ENCODE measurements around the gene EID3.

EID3 gene

DNA sequence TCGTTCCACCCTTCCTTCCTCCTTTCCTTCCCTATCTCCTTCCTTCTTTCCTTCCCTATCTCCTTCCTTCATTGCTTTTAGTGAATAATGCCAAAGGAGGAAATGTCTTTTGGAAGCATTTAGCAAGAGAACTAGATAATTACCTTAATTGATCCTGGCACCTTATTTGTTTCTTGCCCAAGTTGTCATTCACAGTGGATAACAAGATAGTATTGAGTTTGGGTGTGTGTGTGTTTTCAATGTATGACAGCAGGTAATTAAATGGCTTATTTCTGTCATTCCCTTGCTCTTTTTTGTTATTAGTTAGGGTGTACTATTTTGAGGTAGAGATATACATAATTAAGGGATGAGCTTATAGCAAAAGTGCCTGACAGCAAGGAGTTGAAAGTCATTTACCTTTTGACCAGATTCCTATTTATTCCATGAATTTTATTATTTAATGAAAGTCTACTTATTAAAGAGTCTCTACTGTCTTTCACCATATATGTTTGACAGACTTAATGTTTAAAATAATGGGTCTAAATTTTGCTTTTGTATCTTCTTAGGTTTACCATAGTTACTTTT is 30.2 kb downstream of the EID3 start:
- no peak for DNase-seq (ENCODE audit: extremely low read depth in 1 of 2, low read depth in 1 of 2)

- no peak for DNase-seq (ENCODE audit: extremely low read depth in 1 of 2, low read depth in 1 of 2)
Observed at GRCh38 chr12:104334581-104334980, 31.0 kb downstream of the EID3 start.

GRCh38 chr12:104336115-104336514 is 32.6 kb downstream of the EID3 start:
- DNase-seq (ENCODE audit: extremely low read depth in 1 of 2, low read depth in 1 of 2): no peak

DNA sequence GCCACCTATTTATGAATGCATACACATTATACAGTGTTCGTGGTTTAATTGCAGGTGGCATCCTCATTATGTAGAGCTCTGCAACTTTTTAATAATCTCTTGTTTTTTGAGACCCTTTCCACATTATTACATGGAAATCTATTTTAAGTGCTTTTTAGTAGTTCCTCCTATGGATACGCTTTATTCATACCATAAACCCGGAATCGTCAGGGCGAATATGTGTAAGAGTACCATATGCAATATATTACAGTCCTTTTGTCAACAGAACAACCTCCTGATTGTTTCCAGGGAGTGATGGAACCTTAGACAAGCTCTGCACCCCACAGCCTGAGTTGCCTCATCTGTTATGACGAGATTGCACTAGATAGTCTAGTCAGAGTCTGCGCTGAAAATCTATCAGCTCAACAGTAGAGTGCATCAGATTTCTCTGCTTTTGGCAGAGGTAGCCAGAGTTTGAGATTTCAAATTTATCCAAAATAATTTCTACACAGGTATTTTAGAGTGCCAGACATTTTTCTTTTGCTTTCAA is 33.6 kb downstream of the EID3 start:
- no peak for DNase-seq (ENCODE audit: extremely low read depth in 1 of 2, low read depth in 1 of 2)

GRCh38 chr12:104339663-104340062 is 36.1 kb downstream of the EID3 start:
- DNase-seq (ENCODE audit: extremely low read depth in 1 of 2, low read depth in 1 of 2): no peak

DNA sequence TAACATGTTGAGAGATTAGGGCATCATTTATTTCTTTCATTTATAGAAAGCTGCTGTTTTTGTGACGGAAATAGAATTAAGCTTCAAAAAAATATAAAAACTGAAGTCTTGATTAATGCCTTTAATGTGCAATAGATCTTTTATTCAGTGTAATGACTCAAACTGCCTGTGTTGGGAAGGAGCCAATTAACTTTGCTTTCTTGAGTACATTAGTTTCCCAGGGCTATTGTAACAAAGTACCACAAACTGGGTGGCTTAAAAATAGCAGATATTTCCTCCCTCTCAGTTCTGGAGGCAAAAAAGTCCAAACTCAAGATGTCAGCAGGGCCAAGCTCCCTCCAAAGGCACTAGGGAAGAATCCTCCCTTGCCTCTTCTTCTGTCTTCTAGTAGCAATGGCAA is 36.6 kb downstream of the EID3 start:
- DNase-seq (ENCODE audit: extremely low read depth in 1 of 2, low read depth in 1 of 2): no peak

DNA sequence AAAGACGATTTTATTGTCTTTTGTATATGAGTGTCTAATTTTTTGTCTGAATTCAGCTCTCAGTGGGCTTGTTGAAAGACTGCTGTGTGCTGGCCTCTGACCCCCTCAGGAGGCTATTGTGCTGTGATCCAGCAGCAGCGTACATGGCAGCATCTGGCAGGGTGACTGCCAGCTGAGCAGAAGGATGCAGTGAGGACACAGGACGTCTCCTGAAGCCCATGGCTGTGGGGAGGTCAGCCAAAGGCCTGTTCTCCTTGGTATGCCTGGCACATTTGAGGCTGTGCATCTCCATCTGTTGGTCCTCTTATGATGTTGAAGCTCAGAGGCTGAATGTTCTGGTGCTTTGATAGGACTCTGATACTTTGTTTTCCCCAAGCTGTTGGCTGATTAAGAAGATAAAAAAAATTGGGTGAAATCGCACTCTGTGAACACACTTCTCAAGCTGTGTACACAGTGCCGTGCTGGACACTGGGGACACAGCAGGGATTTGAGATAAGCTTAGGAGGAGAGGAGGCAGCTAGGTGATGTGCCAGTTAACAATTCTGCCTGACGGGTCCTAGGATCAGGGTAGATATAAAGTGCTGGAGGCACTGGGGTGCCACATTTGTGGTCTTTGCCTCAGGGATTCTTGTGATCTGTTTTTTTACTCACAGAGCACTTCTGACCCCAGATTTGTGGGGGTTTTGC is 37.5 kb downstream of the EID3 start:
- no peak for DNase-seq (ENCODE audit: extremely low read depth in 1 of 2, low read depth in 1 of 2)

GRCh38 chr12:104342147-104342546 is 38.6 kb downstream of the EID3 start:
- no peak for DNase-seq (ENCODE audit: extremely low read depth in 1 of 2, low read depth in 1 of 2)

DNA sequence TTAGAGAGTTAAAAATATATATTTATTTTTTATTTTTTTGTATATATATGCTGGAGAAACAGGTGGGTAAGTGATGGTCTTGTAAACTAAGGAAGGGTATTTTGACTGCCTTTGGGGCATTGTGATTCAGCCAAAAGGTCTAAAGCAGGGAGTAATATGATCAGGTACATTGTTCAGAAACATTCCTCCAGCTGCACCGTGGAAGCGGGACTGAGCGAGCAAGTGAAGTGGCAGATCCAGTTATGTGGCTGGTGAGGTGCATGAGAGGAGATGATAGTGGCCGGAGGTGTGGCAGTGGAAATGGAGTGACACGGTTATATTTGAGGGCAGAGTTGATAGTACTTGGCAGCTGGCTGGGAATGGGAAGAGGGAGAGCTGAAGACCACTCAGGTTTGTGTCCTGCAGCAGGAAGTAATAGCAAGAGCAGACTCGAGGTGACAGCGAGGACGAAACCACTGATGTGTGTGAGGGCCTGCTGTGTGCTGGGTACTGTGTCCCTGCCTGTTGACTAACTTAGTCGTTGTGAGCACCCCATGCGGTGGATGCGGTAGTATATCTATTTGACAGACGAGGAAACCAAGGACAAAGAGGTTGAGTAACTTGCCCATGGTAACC is 39.2 kb downstream of the EID3 start:
- DNase-seq (ENCODE audit: extremely low read depth in 1 of 2, low read depth in 1 of 2): no peak

DNA sequence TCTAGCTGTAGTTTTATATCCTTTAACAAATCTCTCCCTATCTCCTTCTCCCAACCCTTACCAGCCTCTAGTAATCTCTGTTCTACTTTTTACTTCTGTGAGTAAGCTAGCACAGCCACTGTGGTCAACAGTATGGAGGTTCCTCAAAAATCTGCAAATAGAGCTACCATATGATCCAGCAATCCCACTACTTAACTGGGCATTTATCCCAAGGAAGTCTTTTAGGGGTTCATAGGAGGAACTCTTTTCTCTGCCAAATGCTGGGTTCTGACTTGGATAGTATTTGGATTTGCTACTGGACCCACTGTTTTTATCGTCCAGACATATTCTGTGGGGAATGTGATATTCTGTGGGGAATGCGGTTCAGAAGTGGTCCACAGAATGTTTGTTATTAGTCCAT is 41.1 kb downstream of the EID3 start:
- no peak for DNase-seq (ENCODE audit: extremely low read depth in 1 of 2, low read depth in 1 of 2)

DNA sequence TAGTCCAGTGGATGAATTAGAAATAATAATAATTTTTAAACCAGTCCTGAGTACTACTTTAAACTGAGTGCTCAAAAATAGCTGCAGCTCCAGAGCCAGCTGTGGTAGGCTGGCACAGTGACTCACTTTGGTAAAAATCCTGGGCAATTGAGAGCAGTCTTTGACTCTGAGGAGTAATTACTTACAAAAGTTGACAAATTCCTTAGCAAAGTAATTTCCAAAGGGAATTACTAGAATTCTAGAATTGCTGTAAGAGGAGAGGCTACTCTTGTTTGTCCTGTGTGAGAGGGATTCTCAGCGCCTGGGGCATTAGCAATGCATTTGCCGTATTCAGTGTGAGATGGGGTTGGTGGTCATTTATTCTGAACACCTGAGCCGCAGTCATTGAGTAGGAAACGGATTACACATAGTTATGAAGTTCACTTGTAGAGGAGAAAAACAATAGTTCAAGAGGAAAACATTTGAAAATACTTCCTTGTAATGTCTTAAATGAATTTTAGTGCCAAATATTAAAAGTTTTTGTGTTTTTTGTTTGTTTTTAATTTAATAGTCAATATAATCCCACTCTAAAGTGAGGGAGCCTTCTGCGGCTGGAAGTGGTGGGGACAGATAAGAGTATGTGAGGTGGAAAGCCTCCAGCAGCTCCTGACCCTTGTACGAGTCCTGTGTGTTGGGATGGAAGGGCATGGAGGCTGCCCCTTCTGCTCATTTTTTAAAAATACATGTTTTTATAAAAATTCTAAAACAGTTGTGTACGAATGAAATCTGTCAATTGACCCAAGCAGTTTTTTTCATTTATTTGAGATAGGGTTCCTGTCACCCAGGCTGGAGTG is 41.9 kb downstream of the EID3 start:
- no peak for DNase-seq (ENCODE audit: extremely low read depth in 1 of 2, low read depth in 1 of 2)

DNA sequence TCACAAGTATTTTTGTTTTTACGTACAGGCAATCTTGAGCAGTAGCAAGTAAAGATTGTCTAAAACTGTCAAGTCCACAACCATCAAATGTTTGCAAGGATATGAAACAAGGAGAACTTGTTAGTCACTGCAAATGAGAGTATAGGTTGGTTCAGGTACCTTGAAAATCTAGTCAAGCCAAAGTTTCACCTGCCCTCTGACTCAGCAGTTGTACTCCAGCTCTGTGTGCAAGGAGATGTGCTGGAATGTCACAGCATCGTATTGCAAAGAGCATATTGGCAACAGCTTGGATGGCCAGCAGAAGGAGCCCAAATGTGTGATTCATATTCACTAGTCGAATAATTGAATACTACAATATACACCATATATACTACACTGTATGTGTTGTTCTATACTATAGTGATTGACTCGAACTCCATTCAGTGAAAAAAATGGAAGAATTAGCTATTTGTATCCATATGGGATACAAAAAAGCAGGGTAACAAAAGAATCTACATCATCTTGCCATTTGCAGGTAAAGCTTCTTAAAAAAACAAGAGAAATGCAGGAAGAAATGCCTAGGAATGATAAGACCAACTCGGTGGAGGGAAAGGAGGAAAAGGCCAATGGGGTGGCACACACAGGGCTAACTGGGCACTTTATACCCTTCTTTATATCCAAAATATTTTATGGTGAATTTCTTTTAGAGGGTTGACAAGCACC is 44.0 kb downstream of the EID3 start:
- DNase-seq (ENCODE audit: extremely low read depth in 1 of 2, low read depth in 1 of 2): no peak

GRCh38 chr12:104348283-104348993 is 44.9 kb downstream of the EID3 start:
- DNase-seq (ENCODE audit: extremely low read depth in 1 of 2, low read depth in 1 of 2): no peak

DNA sequence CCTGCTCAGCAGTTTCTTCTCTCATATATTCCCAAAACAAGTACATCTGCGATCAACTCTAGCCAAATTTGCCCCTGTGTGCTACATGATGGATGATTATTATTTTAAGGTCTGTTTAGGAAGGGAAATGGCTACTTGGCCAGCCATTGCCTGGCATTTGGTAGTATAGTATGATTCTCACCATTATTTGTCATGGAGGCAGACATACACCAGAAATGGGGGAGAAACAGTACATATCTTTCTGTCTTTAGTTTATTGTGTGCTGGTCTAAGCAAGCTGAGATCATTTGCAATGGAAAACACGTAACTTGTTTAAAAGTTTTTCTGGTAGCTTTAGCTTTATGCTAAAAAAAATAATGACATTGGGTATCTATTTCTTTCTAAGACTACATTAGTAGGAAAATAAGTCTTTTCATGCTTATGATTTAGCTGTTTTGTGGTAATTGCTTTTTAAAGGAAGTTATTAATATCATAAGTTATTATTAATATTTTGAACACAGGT is 45.5 kb downstream of the EID3 start:
- no peak for DNase-seq (ENCODE audit: extremely low read depth in 1 of 2, low read depth in 1 of 2)

DNA sequence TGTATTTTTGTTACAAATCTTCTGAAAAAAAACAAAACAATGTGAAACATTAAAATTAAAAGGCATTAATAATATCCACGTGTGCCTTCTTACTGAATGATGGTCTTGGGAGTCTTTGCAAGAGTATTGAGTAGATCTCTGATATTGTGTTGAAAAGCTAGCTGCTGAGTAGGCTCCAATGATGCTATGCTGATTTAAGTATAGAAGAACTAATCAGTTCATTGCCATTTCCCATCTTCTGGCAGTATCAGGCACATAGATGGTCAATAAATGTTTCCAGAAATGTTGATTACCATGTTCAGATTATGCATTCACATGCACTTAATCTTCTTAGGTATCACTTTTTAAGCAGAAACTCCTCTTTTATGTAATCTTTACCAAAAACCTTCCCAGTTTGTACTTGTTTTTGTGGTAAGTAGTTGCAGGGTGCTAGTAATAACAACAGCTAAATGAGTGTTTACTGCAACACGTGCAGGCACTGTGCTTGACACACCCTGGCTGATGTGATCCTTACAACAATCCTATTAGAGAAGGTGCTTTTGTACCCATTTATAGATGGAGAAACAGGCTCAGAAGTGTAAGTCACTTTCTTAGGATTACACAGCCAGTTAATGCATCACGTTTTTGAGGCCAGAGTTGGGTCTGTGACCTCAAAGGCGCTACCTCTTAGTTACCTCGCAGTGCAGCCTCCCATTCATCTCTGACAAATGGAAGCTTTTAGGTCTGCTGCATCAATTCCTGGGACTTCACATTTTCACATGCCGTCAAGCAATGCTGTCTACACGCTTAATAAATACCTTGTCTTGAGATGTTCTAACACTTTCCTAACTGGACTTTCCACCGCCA is 46.9 kb downstream of the EID3 start:
- no peak for DNase-seq (ENCODE audit: extremely low read depth in 1 of 2, low read depth in 1 of 2)

GRCh38 chr12:104351057-104351983 is 47.8 kb downstream of the EID3 start:
- DNase-seq (ENCODE audit: extremely low read depth in 1 of 2, low read depth in 1 of 2): no peak

DNA sequence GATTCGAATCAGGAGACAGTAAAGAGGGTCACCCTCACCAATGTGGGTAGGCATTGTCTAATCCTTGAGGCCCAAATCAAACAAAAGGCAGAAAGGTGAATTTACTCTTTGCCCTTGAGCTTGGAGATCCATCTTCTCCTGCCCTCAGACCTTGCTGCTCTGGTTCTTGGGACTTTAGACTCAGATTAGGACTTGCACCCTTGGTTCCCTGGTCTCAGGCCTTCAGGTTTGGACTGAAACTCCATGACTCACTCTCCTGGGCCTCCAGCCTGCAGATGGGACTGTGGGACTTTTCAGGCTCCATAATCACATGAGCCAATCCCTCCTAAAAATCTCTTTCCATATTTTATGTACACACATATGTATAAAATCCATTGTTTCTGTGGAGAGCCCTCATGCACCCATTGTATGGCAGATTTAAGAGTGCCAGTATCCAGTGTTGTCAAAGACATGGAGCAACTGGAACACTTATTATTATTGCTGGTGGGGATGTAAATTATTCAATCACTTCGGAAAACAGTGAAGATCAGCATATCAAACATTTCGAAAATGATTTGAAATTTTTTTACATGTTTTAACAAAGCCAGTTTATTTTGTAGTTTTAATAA is 48.7 kb downstream of the EID3 start:
- no peak for DNase-seq (ENCODE audit: extremely low read depth in 1 of 2, low read depth in 1 of 2)
